HepG2 (cell line): ENCODE results near the gene AEN. TPM values are rescaled to one million over a fixed set of nuclear protein-coding genes. Genes with fewer than 3 reads are reported as not detected.

Experiments used
- ATF2 ChIP-seq: sonication (generic); formaldehyde crosslinking; IDR thresholded peaks from 2 replicates; pipeline ENCODE4 v1.4.0; 2020; ENCODE audit warnings: missing genetic modification reagents
- HNRNPH1 ChIP-seq: fragments of 200-400 bp; formaldehyde crosslinking; optimal IDR thresholded peaks from 2 replicates; pipeline ENCODE3; 2017; ENCODE audit warnings: mild to moderate bottlenecking, low read depth, low read length
- ISX ChIP-seq: sonication (generic); formaldehyde crosslinking; conservative IDR thresholded peaks from 2 replicates; pipeline ENCODE4 v1.5.0; 2020; ENCODE audit warnings: missing genetic modification reagents
- KDM5B ChIP-seq: sonication (generic); formaldehyde crosslinking; IDR thresholded peaks from 2 replicates; pipeline ENCODE4 v1.4.0; 2020; ENCODE audit warnings: missing genetic modification reagents, mild to moderate bottlenecking, borderline replicate concordance
- KMT2A ChIP-seq: sonication (generic); formaldehyde crosslinking; IDR thresholded peaks from 2 replicates; pipeline ENCODE4 v1.4.0; 2020; ENCODE audit warnings: missing genetic modification reagents
- MXD4 ChIP-seq: IDR thresholded peaks from 2 replicates; pipeline ENCODE4 v1.6.1; 2016; ENCODE audit warnings: mild to moderate bottlenecking, missing biosample characterization, missing genetic modification reagents
- NFKBIZ ChIP-seq: IDR thresholded peaks from 2 replicates; pipeline ENCODE4 v1.6.1; 2018; ENCODE audit warnings: missing genetic modification reagents, missing compliant biosample characterization
- PHB2 ChIP-seq: fragments of 450-650 bp; IDR thresholded peaks from 2 replicates; pipeline ENCODE4 v1.6.1; 2018; ENCODE audit not compliant: partially characterized antibody
- POGK ChIP-seq: sonication (generic); formaldehyde crosslinking; conservative IDR thresholded peaks from 2 replicates; pipeline ENCODE4 v1.8.0; 2022; ENCODE audit warnings: mild to moderate bottlenecking, moderate library complexity, missing genetic modification reagents
- SKI ChIP-seq: fragments of 450-650 bp; IDR thresholded peaks from one replicate; pipeline ENCODE4 v1.6.1; 2018; ENCODE audit warnings: mild to moderate bottlenecking; ENCODE audit not compliant: partially characterized antibody
- SRSF9 ChIP-seq: fragments of 200-400 bp; formaldehyde crosslinking; IDR thresholded peaks from 2 replicates; pipeline ENCODE4 v1.6.1; 2018; ENCODE audit warnings: borderline replicate concordance, mild to moderate bottlenecking, low read depth, low read length; ENCODE audit not compliant: insufficient read depth, poor library complexity, severe bottlenecking
- TRIM22 ChIP-seq: fragments of 450-650 bp; IDR thresholded peaks from 2 replicates; pipeline ENCODE4 v1.6.1; 2017
- ZBTB49 ChIP-seq: sonication (generic); formaldehyde crosslinking; IDR thresholded peaks from 2 replicates; pipeline ENCODE4 v1.4.0; 2020; ENCODE audit warnings: missing genetic modification reagents, borderline replicate concordance
- ZNF160 ChIP-seq: sonication (generic); formaldehyde crosslinking; IDR thresholded peaks from 2 replicates; pipeline ENCODE4 v1.8.0; 2022; ENCODE audit warnings: mild to moderate bottlenecking, inconsistent platforms, missing genetic modification reagents
- ZNF530 ChIP-seq: sonication (generic); formaldehyde crosslinking; IDR thresholded peaks from 2 replicates; pipeline ENCODE4 v1.5.0; 2020; ENCODE audit warnings: low read depth, mild to moderate bottlenecking, missing genetic modification reagents
- ZNF550 ChIP-seq: sonication (generic); formaldehyde crosslinking; IDR thresholded peaks from 2 replicates; pipeline ENCODE4 v1.4.0; 2020; ENCODE audit warnings: mild to moderate bottlenecking, missing genetic modification reagents, borderline replicate concordance
- ZNF577 ChIP-seq: sonication (generic); formaldehyde crosslinking; IDR thresholded peaks from 2 replicates; pipeline ENCODE4 v1.4.0; 2020; ENCODE audit warnings: mild to moderate bottlenecking, low read depth, missing genetic modification reagents, borderline replicate concordance
- ZUFSP ChIP-seq: sonication (generic); formaldehyde crosslinking; IDR thresholded peaks from 2 replicates; pipeline ENCODE4 v1.9.0; 2021; ENCODE audit warnings: missing genetic modification reagents, mild to moderate bottlenecking, borderline replicate concordance
- polyA plus RNA-seq, 8 experiments: library from polyadenylated mRNA; depleted of rRNA in 3 of 8; stranded (reverse) in 7 of 8; unstranded in 1 of 8; fragments of >200 nt; fragmentation: Illumina TruSeq in 4 of 8; extraction: Trizol in 4 of 8; gene quantifications; 2 replicates each; pipeline versions ENCODE4 v1.2.1 to v1.2.3, GENCODE V29; 2011 to 2016; ENCODE audit warnings: low read depth in 4 of 8, missing spikeins in 1 of 8, mixed read lengths in 1 of 8; ENCODE audit not compliant: insufficient read depth in 1 of 8
- total RNA-seq, 5 experiments: library from RNA; depleted of rRNA; stranded (reverse); fragments of >200 nt; fragmentation: Illumina TruSeq; extraction: Trizol; gene quantifications; 2 replicates each; pipeline ENCODE4 v1.2.3, GENCODE V29; 2016; ENCODE audit warnings: low read depth in 1 of 5

The AEN gene
- total and polyA plus RNA-seq, 2 of the 13 experiments (the other 11 are each of a cell fraction or from before 2014, with no cell fraction given) = 51.3 to 118 TPM

GRCh38 chr15:88605189-88606069 lies 15.7 kb upstream of the AEN start (continued):
- no peak for TF ChIP-seq ATF2 (CRISPR knock-in tag)
- TF ChIP-seq ISX (CRISPR knock-in tag) = no peak
- TF ChIP-seq SKI = no peak
- no peak for TF ChIP-seq ZNF550 (CRISPR knock-in tag)
- TF ChIP-seq SRSF9 = no peak
- peak; percentile 63; the same call in 1 of the 2 replicates for TF ChIP-seq KDM5B (CRISPR knock-in tag)
- no peak for TF ChIP-seq NFKBIZ (CRISPR knock-in tag)
- TF ChIP-seq ZUFSP (CRISPR knock-in tag) = no peak
- TF ChIP-seq MXD4 = no peak; the same call in 1 of the 2 replicates
- no peak for TF ChIP-seq TRIM22
- no peak for TF ChIP-seq PHB2
- TF ChIP-seq ZNF530 (CRISPR knock-in tag) = 0 out of 2 replicates have a peak, but pooled peaks have one; percentile 71
- TF ChIP-seq ZBTB49 = peak; percentile 68; the same call in 1 of the 2 replicates
- TF ChIP-seq HNRNPH1 = no peak
- TF ChIP-seq KMT2A = no peak
- no peak for TF ChIP-seq ZNF160 (CRISPR knock-in tag)
- TF ChIP-seq ZNF577 (CRISPR knock-in tag) = no peak
- TF ChIP-seq POGK (CRISPR knock-in tag) = no peak
